ELF-1 (cell line): ENCODE results near the gene SDK1.

ENCODE experiments used
- DNase-seq: peaks from one replicate; pipeline ENCODE4 v3.0.0-alpha.2; 2016; ENCODE audit warnings: low read depth, low spot score

Gene SDK1

GRCh38 chr7:3300651-3301448, at the start of gene SDK1:
Gene SDK1, plus strand, starts transcription at chr7:3301252. Its CDS starts 335 bp downstream, at chr7:3301587.
- peak; percentile 90 for DNase-seq

- peak; percentile 59 for DNase-seq
Measured at GRCh38 chr7:3254718-3255117, 46.3 kb upstream of the SDK1 start.

- peak; percentile 71 for DNase-seq
Measured at GRCh38 chr7:3259711-3260400, 41.2 kb upstream of the SDK1 start.

- DNase-seq = no peak
Measured at GRCh38 chr7:3260401-3260715, 40.7 kb upstream of the SDK1 start.

GRCh38 chr7:3264693-3265339, 36.2 kb upstream of the SDK1 start:
- DNase-seq = no peak

- DNase-seq = no peak
Measured at GRCh38 chr7:3265388-3265787, 35.7 kb upstream of the SDK1 start.

- DNase-seq = no peak
Measured at GRCh38 chr7:3266240-3266639, 34.8 kb upstream of the SDK1 start.

GRCh38 chr7:3267966-3268690, 32.9 kb upstream of the SDK1 start:
- no peak for DNase-seq

- no peak for DNase-seq
Measured at GRCh38 chr7:3270362-3270761, 30.7 kb upstream of the SDK1 start.

- DNase-seq = no peak
Measured at GRCh38 chr7:3271298-3271697, 29.8 kb upstream of the SDK1 start.

- no peak for DNase-seq
Measured at GRCh38 chr7:3272691-3273141, 28.3 kb upstream of the SDK1 start.

- DNase-seq = no peak
Measured at GRCh38 chr7:3274131-3274530, 26.9 kb upstream of the SDK1 start.

- DNase-seq = no peak
Measured at GRCh38 chr7:3277604-3278572, 23.2 kb upstream of the SDK1 start.

GRCh38 chr7:3279147-3279818, 21.8 kb upstream of the SDK1 start:
- no peak for DNase-seq

- no peak for DNase-seq
Measured at GRCh38 chr7:3280445-3280844, 20.6 kb upstream of the SDK1 start.

- DNase-seq = no peak
Measured at GRCh38 chr7:3280946-3281656, 20.0 kb upstream of the SDK1 start.

GRCh38 chr7:3282457-3282856, 18.6 kb upstream of the SDK1 start:
- DNase-seq = no peak

- no peak for DNase-seq
Measured at GRCh38 chr7:3283130-3283704, 17.8 kb upstream of the SDK1 start.

GRCh38 chr7:3285652-3286051, 15.4 kb upstream of the SDK1 start:
- no peak for DNase-seq
